CD4-positive, alpha-beta T cell treated with Interleukin-12 subunit alpha and Interleukin-12 subunit beta, for 1 hour (primary cell): ENCODE results near the gene SLC2A13.
A peak's percentile ranks its signal among the peaks of the same experiment; 100 is the strongest.
"Not testable (repeated sequence)": the region's sequence is repeated elsewhere in the genome, so short reads cannot be mapped to it uniquely, and the experiment has no call there.

Source experiments
- DNase-seq: peaks from one replicate; pipeline ENCODE4 v3.0.0-alpha.2; 2020

Gene SLC2A13

DNA sequence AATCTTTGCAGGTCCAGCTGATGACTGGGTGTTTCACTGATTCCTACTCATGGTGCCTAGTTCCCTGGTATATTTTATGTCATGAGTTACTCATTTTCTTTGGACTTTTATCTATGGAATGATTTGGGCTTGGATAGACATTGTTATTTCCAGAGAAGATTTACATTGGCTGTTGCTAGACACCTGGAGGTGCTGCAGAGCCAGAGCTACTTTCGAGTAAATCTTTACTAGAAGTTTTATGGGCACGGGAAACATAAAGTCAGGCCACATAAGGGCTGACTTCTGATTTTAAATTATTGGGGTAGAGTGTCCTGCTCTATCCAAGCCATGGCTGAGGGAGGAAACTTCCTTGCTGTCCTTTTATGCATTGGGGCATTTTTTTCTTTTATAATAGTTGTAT lies 310.4 kb downstream of the SLC2A13 start:
- no peak for DNase-seq

DNA sequence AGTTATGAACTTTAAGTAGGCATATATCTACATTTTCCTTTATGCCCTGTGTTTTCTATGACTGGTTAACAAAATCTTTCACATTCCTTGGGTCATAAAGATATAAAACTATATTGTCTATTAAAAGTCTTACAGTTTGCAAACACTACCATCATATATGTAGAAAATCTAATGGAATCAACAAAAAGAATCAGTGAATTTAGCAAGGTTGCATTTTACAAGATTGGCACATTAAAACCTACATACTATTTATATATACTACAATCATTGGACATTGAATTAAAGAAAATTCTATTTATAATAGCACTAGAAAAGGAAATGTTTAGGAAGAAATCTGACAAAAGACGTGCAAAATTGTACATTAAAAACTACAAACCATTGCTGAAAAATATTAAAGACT lies 312.9 kb downstream of the SLC2A13 start:
- no peak for DNase-seq

- DNase-seq = no peak
These were observed 317.6 kb downstream of the SLC2A13 start for GRCh38 chr12:39788239-39788638.

DNA sequence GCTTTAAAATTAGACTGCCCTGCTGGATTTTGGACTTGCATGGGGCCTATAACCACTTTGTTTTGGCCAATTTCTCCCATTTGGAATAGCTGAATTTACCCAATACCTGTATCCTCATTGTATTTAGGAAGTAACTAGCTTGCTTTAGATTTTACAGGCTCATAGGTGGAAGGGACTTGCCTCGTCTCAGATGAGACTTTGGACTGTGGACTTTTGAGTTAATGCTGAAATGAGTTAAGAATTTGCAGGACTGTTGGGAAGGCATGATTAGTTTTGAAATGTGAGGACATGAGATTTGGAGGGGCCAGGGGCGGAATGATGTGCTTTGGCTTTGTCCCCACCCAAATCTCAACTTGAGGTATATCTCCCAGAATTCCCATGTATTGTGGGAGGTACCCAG lies 320.1 kb downstream of the SLC2A13 start:
- DNase-seq = not testable (repeated sequence)

GRCh38 chr12:39782026-39782545 lies 323.8 kb downstream of the SLC2A13 start:
- no peak for DNase-seq

- no peak for DNase-seq
These were observed 324.9 kb downstream of the SLC2A13 start for GRCh38 chr12:39780913-39781446.

- DNase-seq = no peak
These were observed 325.4 kb downstream of the SLC2A13 start for GRCh38 chr12:39780411-39780912.

- DNase-seq = no peak
These were observed 326.0 kb downstream of the SLC2A13 start for GRCh38 chr12:39779768-39780340.

DNA sequence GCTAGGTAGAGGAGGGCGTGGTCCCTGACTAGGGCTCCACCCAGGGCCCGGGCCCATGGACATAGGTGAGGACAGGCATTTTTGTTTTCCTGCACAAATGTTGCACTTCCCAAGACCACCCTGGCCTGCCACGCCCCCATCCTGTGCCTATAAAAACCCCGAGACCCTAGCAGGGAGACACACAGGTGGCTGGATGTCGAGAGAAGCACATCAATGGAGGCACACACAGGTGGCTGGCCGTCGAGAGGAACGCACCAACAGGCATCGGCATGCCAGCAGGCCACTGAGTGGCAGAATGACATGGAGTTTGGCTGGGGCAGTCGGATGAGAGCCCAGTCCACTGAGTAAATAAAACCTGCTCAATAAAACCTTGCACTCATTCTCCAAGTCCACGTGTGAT lies 328.4 kb downstream of the SLC2A13 start:
- no peak for DNase-seq

GRCh38 chr12:39773266-39773665 lies 332.6 kb downstream of the SLC2A13 start:
- no peak for DNase-seq

- no peak for DNase-seq
These were observed 333.0 kb downstream of the SLC2A13 start for GRCh38 chr12:39772821-39773259.

DNA sequence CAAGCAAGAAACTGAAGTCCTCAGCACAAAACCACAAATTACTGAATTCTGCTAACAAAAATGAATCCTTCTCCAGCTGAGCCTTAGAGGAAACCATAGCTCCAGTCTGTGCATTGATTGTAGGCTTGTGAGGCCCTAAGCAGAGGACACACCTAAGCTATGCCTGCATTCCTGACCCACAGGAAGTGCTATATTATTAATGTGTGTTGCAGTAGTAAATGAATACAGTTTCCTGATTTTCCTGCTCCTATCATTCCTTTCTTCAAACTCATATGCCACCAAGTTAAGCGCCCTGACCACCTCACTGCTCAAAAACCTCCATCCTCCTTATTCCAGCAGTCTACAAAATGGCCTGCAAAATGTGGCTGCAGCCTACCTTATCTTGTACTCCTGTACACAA lies 334.4 kb downstream of the SLC2A13 start:
- no peak for DNase-seq

DNA sequence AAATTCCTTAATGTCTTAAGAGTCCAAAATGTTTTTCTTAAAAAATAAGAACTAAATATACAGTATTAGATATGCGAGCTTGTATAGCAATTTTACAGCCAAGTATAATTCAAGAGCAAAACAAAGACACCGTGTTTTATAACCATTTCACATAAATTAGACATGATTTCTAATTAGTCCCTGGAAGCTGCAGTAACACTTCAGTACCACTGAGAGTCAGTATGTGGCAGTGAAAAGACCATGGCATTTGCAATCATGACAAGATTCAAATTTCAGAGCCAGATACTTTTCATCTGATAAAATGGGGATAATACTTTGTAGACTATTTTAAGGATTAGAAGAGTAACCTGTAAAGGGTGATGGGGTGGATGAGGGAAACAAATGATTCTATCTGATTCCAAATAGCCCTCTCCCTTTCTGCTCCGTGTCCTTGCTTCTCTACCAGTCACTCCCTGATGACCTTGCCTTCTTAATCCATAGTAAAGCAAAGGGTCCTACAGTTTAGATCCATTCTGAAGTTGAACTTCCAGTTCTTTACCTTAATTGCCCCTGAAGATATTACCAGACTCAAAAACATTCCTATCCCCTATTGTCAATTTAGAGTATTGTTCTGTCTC lies 340.8 kb downstream of the SLC2A13 start:
- peak; percentile 21 for DNase-seq

DNA sequence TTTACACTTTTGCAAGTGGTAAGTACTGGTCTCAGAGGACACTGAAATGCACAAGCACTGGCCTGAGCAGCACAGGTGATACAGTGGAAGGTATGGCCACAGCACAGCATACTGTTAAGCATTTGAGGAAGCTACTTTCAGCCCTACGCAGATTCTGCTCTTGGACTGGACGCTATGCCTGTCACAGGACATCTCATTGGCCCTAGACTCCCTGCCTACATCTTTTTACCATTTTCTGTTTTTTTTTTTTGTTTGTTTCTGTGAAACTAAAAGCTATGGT lies 342.1 kb downstream of the SLC2A13 start:
- no peak for DNase-seq

DNA sequence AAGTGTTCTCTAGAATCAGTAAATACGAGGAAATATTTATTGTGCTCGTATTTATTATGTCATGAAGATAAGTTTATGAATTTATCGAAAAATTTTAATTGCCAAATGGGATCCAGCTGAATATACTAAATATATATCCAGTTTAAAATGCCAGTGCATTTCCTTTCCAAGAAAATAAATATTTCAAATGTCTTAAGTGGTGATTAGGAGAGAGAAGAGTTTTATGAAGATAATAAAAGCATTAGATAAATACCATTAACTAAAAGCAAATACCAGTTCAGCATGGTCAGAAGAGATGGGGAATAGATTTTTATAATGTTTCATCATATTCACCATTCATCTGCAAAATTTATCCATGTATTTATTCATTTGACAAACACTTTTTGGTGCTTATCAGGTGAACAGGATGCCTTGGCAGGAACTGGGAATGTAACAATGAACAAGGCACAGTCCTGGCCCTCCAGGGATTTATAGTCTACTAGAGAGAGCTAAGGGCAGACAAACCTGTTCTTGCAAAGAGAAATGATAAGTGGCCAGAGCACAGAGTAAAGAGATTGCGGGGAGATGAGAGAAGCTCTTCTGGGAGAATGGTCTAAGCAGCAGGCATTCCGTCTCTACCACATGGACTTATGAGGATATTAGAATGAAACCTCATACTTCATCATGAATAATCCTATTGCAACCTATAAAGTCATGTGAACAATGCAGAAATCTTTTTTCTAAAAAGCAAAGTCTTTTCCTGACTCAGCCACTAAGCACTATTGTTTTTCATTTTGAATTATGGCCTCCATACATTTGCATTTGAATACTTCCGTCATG lies 342.6 kb downstream of the SLC2A13 start:
- no peak for DNase-seq

DNA sequence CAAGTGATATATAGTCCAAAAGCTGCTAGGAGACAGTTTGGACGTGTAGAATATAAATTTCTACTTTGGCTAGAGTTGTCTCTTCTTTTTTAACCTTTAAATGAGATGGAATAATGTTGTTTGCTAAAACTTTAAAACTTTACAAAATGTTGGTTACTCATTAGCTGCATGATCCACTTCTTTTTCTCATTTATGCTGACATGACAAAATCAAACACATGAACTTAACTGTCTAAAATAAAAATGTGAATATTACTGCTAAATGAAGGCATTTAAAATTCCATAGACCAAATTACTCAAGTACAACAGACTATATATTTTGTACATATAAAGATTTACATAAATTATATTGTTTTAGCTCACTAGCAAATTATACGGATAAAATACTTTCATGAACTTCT lies 350.4 kb downstream of the SLC2A13 start:
- no peak for DNase-seq

GRCh38 chr12:39752482-39753137 lies 353.3 kb downstream of the SLC2A13 start:
- no peak for DNase-seq

GRCh38 chr12:39746151-39746550 lies 359.7 kb downstream of the SLC2A13 start:
- DNase-seq = not testable (repeated sequence)

DNA sequence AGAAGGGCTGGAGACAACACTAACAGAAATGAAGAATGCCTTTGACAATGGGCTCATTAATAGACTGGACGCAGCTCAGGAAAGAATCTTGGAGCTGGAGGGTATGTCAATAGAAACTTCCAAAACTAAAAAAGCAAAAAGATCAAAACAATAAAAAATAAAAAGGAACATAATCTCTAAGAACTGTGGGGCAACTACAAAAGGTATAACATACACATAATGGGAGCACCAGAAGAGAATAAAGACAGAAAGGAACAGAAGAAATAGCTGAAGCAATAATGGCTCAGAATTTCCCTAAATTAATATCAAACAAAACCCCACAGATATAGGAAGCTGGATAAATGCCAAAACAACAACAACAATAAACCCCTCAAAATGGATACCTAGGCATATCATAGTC lies 362.2 kb downstream of the SLC2A13 start:
- DNase-seq = no peak

- DNase-seq = no peak
These were observed 369.5 kb downstream of the SLC2A13 start for GRCh38 chr12:39736406-39736805.

DNA sequence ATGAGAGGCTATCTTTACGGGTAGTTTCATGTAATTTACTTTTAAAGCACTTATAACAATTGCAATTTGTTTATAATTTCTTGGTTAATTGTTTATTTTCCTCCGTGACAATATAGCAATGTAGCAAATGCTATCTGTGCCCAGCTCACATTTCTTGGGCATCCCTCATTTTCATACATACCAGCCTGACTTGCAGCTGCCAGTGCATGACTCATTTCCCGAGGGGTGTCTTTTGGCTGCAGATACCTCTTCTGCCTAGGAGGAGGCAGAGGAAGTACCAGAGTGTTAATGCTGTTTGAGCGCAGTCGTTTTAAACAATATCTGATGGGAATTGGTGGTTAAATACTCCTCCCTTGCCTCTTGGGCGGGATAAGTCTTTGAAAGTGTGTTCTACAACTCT lies 382.1 kb downstream of the SLC2A13 start:
- DNase-seq = peak; percentile 6

DNA sequence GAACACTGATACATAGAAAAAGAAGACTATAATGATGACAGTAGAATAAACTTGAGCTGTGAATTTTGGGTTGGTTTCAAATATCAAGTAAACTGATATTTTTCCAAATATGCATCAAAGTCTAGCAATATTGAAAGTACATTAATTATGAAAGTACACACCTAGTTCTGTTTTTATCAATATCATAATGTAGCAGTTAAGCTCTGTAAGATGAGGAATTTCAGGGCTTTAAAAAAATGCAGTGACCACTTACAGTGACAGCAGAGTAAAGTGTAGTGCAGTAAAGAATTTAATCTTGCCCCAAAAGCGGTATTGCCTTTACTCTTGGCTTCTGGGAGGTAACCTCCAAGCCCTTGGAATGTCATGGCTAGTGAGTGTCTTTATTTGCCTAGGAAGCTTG lies 383.4 kb downstream of the SLC2A13 start:
- no peak for DNase-seq

- DNase-seq = no peak
These were observed 392.3 kb downstream of the SLC2A13 start for GRCh38 chr12:39713552-39713951.
